Cerebellar cortex (tissue), 1 donor: ENCODE data around the gene RIPOR1.

ENCODE experiments used
- DNase-seq: peaks from one replicate; pipeline ENCODE4 v3.0.0-alpha.2; 2015; ENCODE audit warnings: low spot score

The RIPOR1 gene

DNA sequence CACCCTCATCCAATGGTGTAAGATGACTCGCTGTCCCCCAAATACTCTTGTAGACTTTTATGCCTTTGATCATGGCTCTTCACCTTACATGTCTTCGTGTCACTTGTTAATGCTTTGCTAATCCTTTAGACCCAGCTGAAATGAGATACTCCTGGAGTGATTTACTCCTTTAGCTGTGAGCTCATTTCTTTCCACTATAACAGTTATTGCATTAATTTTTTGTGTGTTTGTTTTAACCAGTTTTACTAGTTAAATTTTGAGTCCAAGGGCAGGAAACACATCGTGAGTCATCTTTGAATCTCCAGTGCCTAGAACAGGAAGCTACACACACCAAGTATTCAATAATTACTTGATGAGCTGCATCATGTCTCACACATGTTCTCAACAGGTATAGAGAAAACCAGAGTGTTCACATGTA, 27.2 kb downstream of the RIPOR1 start:
- DNase-seq, result no peak

DNA sequence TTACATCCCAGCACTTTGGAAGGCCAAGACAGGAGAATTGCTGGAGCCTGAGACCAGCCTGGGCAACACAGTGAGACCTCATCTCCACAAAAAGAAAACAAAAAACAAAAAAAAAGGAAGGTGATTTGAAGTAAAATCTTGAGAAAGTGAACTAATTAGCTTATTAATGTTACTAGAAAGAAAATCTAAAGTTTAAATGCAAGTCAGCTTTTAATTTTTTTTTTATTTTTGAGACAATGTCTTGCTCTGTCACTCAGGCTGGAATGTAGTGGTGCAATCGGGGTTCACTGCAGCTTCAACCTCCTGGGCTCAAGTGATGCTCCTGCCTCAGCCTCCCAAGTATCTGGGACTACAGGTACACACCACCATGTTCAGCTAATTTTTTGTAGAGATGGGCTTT, 30.2 kb downstream of the RIPOR1 start:
- no peak for DNase-seq

DNA sequence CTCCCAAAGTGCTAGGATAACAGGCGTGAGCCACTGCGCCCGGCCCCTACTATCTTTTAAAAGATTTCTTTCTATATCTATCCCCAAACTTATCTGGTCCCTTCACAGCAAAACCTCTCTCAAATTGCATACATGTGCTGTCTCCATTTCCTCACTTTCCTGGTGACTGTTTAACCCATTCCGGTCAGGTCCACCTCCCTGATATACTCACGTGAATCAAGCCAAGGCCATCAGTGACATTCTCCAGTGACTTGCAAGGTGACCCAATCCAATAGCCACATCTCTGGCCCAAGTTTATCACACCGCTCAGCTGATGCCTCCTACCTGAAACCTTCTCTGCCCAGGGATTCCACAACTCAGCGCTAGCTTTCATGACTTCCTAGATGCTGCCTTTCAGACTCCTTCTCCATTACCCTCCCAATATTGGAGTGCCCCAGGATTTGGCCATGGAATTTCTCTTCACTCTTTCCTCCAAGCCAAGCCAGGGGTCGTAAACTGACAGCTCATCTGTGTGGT, 32.3 kb downstream of the RIPOR1 start:
- no peak for DNase-seq

DNA sequence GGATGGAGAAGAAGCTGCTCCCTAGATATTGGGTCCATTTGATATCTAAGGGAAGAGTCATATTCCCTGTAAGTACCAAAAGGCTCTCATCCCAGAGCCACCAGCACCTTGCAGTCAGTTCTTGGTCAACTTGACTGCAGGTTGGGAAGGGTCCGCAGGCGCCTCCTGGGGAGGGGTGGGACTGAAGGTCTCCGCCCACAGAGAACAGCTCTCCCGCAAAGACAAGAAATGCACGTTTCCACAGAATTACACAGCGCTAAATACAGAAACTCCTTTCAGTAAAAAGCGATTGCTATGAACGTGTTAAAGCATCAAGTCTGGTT, 32.8 kb downstream of the RIPOR1 start:
- no peak for DNase-seq

DNA sequence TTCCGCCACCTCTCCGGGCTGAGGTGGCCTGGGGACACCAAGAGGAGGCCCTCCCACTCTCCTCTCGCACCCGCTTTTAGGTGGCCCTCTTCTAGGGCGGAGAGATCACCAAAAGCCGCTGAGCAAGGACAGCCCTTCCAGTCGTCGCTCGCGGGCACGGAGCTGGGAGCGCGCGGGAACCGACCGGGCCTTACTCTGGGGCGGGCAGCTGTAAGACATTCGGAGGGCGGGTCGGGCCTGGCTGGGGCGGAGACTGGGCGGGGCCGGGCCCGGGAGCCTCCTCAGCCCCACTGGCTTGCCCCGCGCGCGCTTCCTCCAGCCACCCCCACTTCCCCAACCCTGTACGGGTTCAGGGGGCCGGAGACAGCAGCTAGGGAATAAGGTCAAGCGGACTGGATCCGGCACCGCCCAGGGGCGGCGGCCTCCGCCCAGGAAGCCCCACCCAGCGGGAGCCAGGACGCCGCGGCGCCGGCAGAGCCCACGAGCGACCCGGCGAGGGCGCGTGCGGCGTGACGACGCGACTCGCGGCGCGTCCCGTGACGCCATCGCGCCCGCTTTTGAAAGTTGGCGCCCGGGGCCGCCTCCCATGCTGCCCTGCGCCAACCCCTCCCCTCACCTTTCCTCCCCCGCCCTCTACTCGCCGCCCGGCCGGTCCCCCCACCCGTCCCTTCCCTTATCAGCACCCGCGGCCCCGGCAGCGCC, 33.3 kb downstream of the RIPOR1 start:
- DNase-seq, result peak; percentile 92

DNA sequence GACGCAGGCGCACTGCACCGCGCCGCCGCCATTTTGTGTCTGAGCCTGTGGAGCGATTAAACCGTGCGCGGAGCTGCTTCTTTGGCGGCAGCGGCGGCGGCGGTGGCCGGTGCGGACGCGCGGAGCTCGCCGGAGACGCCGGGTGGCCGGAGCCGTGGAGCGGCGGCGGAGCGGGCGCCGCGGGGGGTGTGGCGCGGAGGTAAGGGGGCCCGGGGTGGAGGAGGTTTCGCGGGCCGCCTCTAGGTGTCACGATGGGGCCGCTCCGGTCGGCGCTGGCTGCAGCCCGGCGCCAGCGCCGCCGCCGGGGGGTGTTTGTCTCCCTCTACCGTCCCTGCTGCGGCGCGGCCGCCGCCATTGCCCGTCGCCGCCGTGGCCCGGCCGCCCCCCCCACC, 33.9 kb downstream of the RIPOR1 start, which contains the start of gene CTCF:
Gene CTCF, plus strand, starts transcription at position 1 of the 392 bp plus-strand sequence. CDS start 48,307 bp downstream, outside the sequence.
- peak; percentile 70 for DNase-seq

DNA sequence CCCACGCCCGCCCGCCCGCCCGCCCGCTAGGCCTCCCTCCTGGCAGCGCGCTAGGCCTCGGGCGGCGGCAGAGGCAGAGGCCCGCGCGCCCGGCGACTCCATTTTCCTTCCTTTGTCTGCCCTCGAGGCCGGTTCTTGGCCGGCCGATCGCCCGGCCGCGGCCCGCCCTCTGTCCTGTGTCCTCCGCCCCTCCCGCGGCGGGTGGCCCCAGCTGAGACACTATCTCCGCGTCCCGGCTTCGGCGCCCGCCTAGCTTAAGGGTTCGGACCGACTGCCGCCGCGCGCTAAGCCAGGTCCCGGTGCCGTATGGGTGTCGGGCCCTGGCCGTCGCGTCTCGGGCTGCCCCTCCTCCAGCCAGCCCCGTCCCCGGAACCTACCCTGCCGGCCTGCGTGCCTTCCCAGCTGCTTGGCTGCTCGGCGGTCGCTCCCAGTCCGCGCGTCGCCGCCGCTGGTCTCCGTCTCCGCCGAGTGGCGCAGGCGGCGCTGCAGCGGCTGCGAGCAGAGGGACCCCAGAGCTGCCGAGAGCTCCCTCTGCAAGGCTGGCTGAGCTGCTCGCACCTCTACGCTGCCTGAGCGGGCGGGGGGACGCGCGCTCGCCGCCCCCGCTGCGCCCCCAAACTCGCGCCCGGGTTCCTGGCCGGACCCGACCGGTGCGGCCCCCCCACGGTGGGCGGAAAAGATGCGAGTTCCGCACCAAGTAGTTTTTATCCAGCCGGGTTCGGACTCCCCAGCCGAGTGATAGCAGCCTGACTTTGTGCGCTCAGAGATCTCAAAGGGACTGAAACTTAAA, 34.5 kb downstream of the RIPOR1 start:
- peak; percentile 41 for DNase-seq

DNA sequence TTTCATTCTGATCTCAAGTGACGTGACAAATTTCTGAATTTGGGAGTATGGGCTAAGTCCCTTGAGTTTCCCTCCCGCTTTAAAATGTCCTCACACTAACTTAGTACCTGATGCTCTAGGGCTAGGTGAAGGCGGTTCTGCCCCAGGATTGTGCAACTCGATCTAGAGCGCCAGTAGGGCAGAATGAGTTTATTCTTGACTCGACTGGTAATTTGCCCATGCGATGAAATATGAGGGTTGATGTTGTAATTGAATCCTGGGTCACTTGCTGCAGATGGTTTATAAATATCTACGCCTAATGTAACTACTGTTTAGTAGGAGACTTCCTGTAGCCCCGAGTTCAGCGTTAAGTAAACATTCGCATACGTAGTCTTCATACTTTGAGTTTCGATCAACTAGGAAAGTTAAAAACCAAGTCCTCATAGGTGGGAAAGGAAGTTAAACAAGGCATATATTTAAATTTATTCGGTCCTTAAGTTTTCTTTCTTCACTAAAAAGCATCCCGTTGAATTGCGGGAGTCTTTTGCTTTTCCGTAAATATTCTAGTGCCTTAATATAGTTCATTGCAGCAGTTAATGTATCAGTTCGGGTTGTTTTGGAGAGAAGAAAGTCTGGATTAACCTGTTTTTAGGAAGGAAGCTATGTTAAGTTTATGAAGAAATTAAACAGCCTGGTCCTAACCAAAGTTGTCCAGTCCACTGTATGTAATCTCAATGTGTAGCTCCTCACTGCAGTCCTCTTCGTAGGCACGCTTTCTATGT, 35.3 kb downstream of the RIPOR1 start:
- peak; percentile 33 for DNase-seq

DNA sequence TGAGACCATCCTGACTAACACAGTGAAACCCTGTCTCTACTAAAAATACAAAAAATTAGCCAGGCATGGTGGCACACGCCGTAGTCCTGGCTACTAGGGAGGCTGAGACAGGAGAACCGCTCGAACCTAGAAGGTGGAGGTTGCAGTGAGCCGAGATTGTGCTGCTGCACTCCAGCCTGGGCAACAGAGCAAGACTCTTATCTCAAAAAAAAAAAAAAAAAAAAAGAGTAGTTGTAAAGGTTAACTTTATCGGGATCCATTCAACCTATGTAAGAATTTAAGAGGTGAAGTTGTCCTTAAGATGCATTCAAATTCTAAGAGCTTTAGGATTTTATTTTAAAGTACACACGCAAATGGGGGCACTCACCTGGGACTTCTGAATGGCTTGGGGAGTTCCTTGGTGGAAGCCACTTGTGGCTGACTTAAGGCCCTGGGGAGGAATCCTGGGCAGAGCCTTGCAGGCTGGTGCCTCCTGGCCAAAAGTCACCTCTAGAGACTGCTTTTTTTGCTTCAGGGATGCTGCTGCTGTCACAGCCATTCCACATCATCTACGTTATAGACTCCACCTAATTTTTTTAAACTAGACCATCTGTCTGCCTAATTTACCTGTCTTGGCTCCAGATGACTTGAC, 37.0 kb downstream of the RIPOR1 start:
- no peak for DNase-seq

DNA sequence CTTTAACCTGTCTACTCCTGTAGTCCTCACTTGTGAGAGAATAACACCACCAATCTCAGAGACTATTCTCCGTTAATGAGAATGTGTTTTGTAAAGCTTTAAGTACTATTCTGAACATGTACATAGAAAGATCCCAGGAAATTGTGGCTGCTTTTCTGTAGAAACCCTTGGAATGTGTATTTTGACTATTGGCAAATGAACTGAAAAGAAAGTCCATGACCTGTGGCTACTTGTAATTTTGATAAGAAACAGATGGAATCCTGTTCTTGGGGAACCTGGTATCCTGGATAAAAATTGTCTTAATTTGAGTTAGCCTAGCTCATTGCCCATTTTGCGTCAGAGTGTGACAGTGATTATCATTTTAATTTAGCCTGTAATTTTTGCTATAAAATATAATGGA, 42.8 kb downstream of the RIPOR1 start:
- DNase-seq, result no peak

DNA sequence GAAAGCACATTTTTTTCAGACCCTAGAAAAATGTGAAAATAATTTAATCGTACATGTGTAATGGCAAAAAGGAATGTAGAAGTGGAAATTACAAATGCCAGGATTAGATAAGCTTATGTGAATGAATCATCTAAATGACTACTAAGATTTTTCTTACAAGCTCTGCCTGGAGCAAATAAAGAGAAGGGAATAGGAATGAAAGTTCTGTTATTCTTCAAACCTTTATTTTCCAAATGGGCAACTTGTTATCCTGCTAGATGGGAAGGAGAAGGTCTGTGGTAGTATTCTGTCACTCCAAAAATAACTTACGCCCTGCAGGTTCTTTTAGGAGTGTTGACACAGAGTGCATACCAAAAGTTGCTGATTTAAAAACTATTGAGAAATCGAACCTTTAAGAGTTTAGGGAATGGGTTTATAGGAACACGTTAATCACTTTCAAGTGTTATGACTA, 43.4 kb downstream of the RIPOR1 start:
- DNase-seq, result no peak

DNA sequence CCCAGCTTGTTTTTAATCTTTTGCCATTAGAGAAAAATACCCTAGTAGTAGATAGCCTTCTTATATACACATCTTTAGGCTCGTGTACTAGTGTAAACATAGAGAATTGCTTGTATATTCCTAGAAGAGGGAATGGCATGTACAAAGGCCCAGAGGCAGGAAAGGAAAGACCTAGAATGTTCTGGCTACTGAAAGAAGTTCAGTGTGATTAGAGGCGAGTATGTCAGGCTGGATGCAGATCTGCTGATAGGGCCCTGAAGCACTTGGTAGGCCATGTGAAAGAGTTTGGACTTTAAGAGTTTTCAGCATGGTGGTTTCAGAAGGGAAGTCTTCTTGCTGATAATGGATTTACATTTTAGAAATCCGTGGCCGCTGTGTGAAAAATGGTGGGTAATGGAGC, 51.1 kb downstream of the RIPOR1 start:
- DNase-seq, result no peak

DNA sequence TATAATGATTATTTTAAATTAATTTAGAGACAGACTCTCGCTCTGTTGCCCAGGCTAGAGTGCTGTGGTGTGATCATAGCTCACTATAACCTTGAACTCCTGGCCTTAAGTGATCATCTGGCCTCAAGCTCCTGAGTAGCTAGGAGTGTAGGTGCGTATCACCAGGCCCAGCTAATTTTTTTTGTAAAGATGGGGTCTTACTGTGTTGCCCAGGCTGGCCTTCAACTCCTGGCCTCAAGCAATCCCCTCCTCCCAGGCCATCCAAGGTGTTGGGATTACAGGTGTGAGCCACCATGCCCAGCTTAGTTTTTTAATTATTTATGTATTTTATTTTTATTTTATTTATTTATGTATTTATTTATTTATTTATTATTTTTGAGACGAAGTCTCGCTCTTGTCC, 51.6 kb downstream of the RIPOR1 start:
- DNase-seq, result no peak

DNA sequence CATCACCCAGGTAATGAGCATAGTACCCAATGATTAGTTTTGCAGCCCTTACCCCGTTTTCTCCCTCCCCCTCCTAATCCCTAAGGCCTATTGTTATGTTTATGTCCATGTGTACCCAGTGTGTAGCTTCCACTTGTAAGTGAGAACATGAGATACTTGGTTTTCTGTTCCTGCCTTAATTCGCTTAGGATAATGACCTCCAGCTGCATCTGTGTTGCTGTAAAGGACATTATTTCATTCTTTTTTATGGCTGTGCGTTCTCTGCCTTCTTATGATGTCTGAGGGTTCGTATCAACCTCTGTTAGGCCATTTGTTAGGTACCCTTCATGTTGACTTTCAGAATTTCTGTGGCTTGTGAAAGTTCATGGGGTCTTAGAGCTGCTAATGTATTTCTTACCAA, 64.7 kb downstream of the RIPOR1 start:
- no peak for DNase-seq

DNA sequence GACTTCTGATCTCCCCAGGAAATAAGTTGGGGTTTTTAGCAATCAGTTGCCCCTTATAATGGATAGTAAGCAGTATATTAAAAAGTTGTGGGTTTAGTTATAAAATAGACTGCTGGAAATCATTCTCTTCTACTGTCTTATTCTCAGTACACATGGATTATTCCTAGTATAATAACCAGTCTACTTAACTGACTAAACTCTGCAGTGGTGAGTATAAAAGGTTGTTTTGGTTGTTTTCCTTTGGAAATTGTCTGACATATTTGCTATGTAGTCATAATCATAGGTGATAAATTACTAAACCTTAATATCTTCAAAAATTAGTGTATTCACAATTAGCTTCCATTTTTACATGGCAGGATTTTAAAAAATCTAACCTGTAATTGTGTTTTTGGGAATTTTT, 65.1 kb downstream of the RIPOR1 start:
- no peak for DNase-seq

DNA sequence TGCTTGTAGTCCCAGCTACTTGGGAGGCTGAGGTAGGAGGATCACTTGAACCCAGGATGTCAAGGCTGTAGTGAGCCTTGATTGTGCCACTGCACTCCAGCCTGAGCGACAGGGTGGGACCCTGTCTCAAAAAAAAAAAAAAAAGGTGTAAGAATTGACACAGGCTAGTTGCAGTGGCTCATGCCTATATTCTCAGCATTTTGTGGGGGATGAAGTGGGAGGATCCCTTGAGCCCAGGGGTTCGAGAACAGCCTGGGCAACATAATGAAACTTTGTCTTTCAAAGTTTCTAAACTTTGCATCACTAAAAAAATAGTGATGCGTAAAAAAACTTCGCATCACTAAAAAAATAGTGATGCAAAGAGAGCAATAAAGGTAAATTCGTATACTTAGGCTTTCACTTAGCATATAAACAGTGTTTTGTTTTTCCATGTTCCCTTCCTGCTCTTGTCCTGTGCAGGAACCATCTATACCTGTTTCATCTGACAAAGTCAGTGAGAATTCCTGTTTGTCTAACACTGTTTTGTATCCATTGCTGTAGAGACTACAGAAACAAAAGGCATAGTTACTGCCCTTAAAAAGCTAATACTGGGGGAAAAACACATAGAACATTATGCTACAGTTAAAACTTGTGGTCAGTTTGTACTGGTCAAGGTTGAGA, 65.8 kb downstream of the RIPOR1 start:
- DNase-seq, result no peak

DNA sequence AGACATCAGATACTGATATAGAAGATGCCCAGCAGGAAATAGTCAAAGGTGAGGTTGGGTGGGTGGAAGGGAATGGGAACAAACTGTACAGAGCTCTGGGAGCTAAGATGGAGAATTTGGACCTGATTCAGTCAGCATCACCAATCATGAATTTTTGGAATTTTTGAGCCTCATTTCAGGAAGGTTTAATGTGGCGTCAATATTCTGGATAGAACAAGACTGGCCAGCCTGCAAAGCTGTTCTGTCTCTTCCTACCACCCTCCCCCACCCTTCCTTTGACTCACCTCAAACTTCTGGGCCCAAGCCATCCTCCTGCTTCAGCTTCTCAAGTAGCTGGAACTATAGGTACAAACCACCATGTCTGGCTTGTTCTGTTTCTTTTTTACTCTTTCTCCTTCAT, 66.3 kb downstream of the RIPOR1 start:
- peak; percentile 17 for DNase-seq
